CD4-positive, alpha-beta T cell (primary cell): ENCODE data around the gene EARS2. TPM values are rescaled to one million over a fixed set of nuclear protein-coding genes. Genes with fewer than 3 reads are reported as not detected.

Experiments
- ATAC-seq: fragments of 200-7000 bp; cut with Tn5 transposase; one replicate; pipeline ENCODE4 v1.10.0; 2022; ENCODE audit warnings: mild to moderate bottlenecking; ENCODE audit not compliant: poor library complexity
- CTCF ChIA-PET: fragments of 350-600 bp; sonication (Branson Sonifier 250); formaldehyde crosslinking; loops from one replicate; lab custom pipeline; 2021; ENCODE audit warnings: antibody characterized with exemption, inconsistent platforms; lab: Charles Lee
- POLR2A ChIA-PET: fragments of 350-600 bp; sonication (Branson Sonifier 250); formaldehyde crosslinking; loops from one replicate; lab custom pipeline; 2021; ENCODE audit warnings: antibody characterized with exemption, inconsistent platforms; lab: Charles Lee
- DNase-seq, 14 experiments: peaks; one replicate each; pipeline ENCODE4 v3.0.0-alpha.2; 2013 to 2020; ENCODE audit warnings: mixed read lengths in 2 of 14
- H3K27ac ChIP-seq, 2 donors: one replicate each; pipeline versions ENCODE4 v1.5.1 to v1.7.0; 2013; ENCODE audit warnings: low read length in 2 of 2, low read depth in 1 of 2, mild to moderate bottlenecking in 1 of 2
- H3K27me3 ChIP-seq, 2 experiments: 1 replicate in 1 of 2; 2 replicates in 1 of 2; pipeline versions ENCODE4 v1.6.1 to v1.7.0; 2013; ENCODE audit warnings: low read length in 2 of 2, control low read depth in 1 of 2, mild to moderate bottlenecking in 1 of 2, moderate library complexity in 1 of 2; ENCODE audit not compliant: insufficient read depth in 2 of 2, control insufficient read depth in 1 of 2
- H3K36me3 ChIP-seq: one replicate; pipeline ENCODE4 v1.6.1; 2013; ENCODE audit warnings: low read length, control low read depth; ENCODE audit not compliant: insufficient read depth
- H3K4me1 ChIP-seq: one replicate; pipeline ENCODE4 v1.6.1; 2013; ENCODE audit warnings: low read length, control low read depth; ENCODE audit not compliant: insufficient read depth
- H3K4me3 ChIP-seq: one replicate; pipeline ENCODE4 v1.5.1; 2013; ENCODE audit warnings: mild to moderate bottlenecking, low read length, moderate library complexity
- H3K9me3 ChIP-seq, 2 experiments: 1 replicate in 1 of 2; 2 replicates in 1 of 2; pipeline versions ENCODE4 v1.6.1 to v1.7.0; 2013; ENCODE audit warnings: low read length in 2 of 2, mild to moderate bottlenecking in 2 of 2, control low read depth in 1 of 2, moderate library complexity in 1 of 2; ENCODE audit not compliant: control insufficient read depth in 1 of 2, insufficient read depth in 1 of 2
- H3K27ac Mint-ChIP-seq: one replicate; pipeline ENCODE4 v1.8.0; 2020; ENCODE audit warnings: mixed read lengths
- H3K27me3 Mint-ChIP-seq: one replicate; pipeline ENCODE4 v1.8.0; 2021; ENCODE audit warnings: mixed read lengths
- H3K36me3 Mint-ChIP-seq: one replicate; pipeline ENCODE4 v1.8.0; 2021; ENCODE audit warnings: low read depth, mixed read lengths
- H3K4me1 Mint-ChIP-seq: one replicate; pipeline ENCODE4 v1.8.0; 2021; ENCODE audit warnings: low read depth, mixed read lengths
- H3K4me3 Mint-ChIP-seq: one replicate; pipeline ENCODE4 v1.8.0; 2020; ENCODE audit warnings: mild to moderate bottlenecking, mixed read lengths
- H3K9me3 Mint-ChIP-seq: one replicate; pipeline ENCODE4 v1.8.0; 2020; ENCODE audit warnings: mixed read lengths
- CTCF ChIP-seq: fragments of 200-600 bp; IDR thresholded peaks from one replicate; pipeline ENCODE4 v1.8.0; 2022; ENCODE audit warnings: antibody characterized with exemption, mild to moderate bottlenecking
- intact Hi-C, 2 experiments: fragments of 100-400 bp; cut with DNase I in 1 of 2; cut with micrococcal nuclease in 1 of 2; formaldehyde crosslinking; loops; one replicate each; pipeline versions ENCODE4 v1.15.1 to v1.9.0; 2023 to 2025; cut with DNase I, micrococcal nuclease
- total RNA-seq, 174 experiments: library from RNA in 2 of 174; stranded (reverse) in 2 of 174; gene quantifications; one replicate each; pipeline ENCODE4 v1.2.3 and lab custom pipeline; 2021 to 2026

The EARS2 gene
- total RNA-seq, 2 experiments from 2014 or later = 7.9 to 8.0 TPM

- Histone ChIP-seq H3K27ac (no peak overlapping the region), H3K9me3 (no peaks in the 10 kb centered on the region), H3K4me3 (no peak overlapping the region), H3K27me3 (no peaks in the 10 kb centered on the region), H3K36me3 (peaks cover 82% of the 10 kb centered on the region), H3K4me1 (peaks cover 1% of the 10 kb centered on the region)
- Mint-ChIP-seq H3K4me1 (no peaks in the 10 kb centered on the region), H3K27me3 (no peaks in the 10 kb centered on the region), H3K4me3 (no peak overlapping the region), H3K9me3 (no peaks in the 10 kb centered on the region), H3K27ac (no peak overlapping the region), H3K36me3 (peaks cover 86% of the 10 kb centered on the region)
- intact Hi-C loops = no loop called here
- POLR2A ChIA-PET = no interaction called here
- CTCF ChIA-PET = interaction anchor here (0.6 kb wide), 1 partner anchor 254 kb away, joined by 4 read pairs; no protein-coding TSS in a partner anchor
- DNase-seq = no peak
- TF ChIP-seq CTCF = no peak
- no peak for ATAC-seq
These were observed 65.4 kb downstream of the EARS2 start for GRCh38 chr16:23491490-23492391.

- Histone ChIP-seq H3K27ac (no peak overlapping the region), H3K27me3 (no peaks in the 10 kb centered on the region), H3K9me3 (no peaks in the 10 kb centered on the region), H3K36me3 (peaks cover 90% of the 10 kb centered on the region), H3K4me1 (no peaks in the 10 kb centered on the region), H3K4me3 (no peak overlapping the region)
- POLR2A ChIA-PET = no interaction called here
- CTCF ChIA-PET = no interaction called here
- no peaks in the 10 kb centered on the region for H3K27me3 Mint-ChIP-seq
- peaks cover 93% of the 10 kb centered on the region for H3K36me3 Mint-ChIP-seq
- intact Hi-C loops = no loop called here
- DNase-seq (no peak), ATAC-seq (no peak)
- H3K27ac Mint-ChIP-seq = no peak overlapping the region
- no peaks in the 10 kb centered on the region for H3K9me3 Mint-ChIP-seq
- H3K4me3 Mint-ChIP-seq = no peak overlapping the region
- H3K4me1 Mint-ChIP-seq = no peaks in the 10 kb centered on the region
- no peak for TF ChIP-seq CTCF
These were observed 70.7 kb downstream of the EARS2 start for GRCh38 chr16:23486480-23486879.

GRCh38 chr16:23485841-23486240 lies 71.3 kb downstream of the EARS2 start:
- ChIA-PET CTCF (no interaction called here), POLR2A (no interaction called here)
- no peak overlapping the region for H3K4me3 Mint-ChIP-seq
- DNase-seq = no peak
- no peak for TF ChIP-seq CTCF
- peaks cover 90% of the 10 kb centered on the region for H3K36me3 ChIP-seq
- no peak overlapping the region for H3K27ac ChIP-seq
- ATAC-seq = no peak
- H3K36me3 Mint-ChIP-seq = peaks cover 93% of the 10 kb centered on the region
- H3K27ac Mint-ChIP-seq = no peak overlapping the region
- no peaks in the 10 kb centered on the region for H3K27me3 Mint-ChIP-seq
- no peaks in the 10 kb centered on the region for H3K9me3 Mint-ChIP-seq
- H3K4me1 ChIP-seq = no peaks in the 10 kb centered on the region
- H3K4me1 Mint-ChIP-seq = no peaks in the 10 kb centered on the region
- no peaks in the 10 kb centered on the region for H3K27me3 ChIP-seq
- H3K4me3 ChIP-seq = no peak overlapping the region
- H3K9me3 ChIP-seq = no peaks in the 10 kb centered on the region
- intact Hi-C loops = no loop called here
